Esophagus squamous epithelium (tissue), 5 donors: ENCODE measurements around the gene NUTF2. TPM values are rescaled to one million over a fixed set of nuclear protein-coding genes. Genes with fewer than 3 reads are reported as not detected.
A peak's percentile ranks its signal among the peaks of the same experiment; 100 is the strongest.
"Not testable (repeated sequence)": the region's sequence is repeated elsewhere in the genome, so short reads cannot be mapped to it uniquely, and the experiment has no call there.

Source experiments
- DNase-seq: peaks from one replicate; lab custom pipeline; 2025; lab: John Stamatoyannopoulos, UW
- H3K27ac ChIP-seq, 4 donors: fragments of 200-600 bp; sonication (generic); one replicate each; pipeline ENCODE4 v1.5.1; 2016 to 2019; ENCODE audit warnings: mild to moderate bottlenecking in 1 of 4
- H3K27me3 ChIP-seq, 4 donors: fragments of 200-600 bp; sonication (generic); 1 replicate in 3 of 4; 2 replicates in 1 of 4; pipeline versions ENCODE4 v1.5.1 to v1.6.0; 2017 to 2021; ENCODE audit warnings: antibody characterized with exemption in 1 of 4
- H3K36me3 ChIP-seq, 3 donors: fragments of 200-600 bp; sonication (generic); one replicate each; pipeline ENCODE4 v1.5.1; 2016 to 2019
- H3K4me1 ChIP-seq, 3 donors: fragments of 200-600 bp; sonication (generic); one replicate each; pipeline ENCODE4 v1.5.1; 2017 to 2019
- H3K4me3 ChIP-seq, 4 donors: fragments of 200-600 bp; sonication (generic); 1 replicate in 3 of 4; 2 replicates in 1 of 4; pipeline ENCODE4 v1.5.1; 2016 to 2019; ENCODE audit warnings: mild to moderate bottlenecking in 2 of 4, moderate library complexity in 1 of 4
- H3K9me3 ChIP-seq, 3 donors: fragments of 200-600 bp; sonication (generic); one replicate each; pipeline ENCODE4 v1.5.1; 2016 to 2019
- POLR2A ChIP-seq, 4 donors: fragments of 450-650 bp; IDR thresholded peaks; one replicate each; pipeline ENCODE4 v1.6.1; 2017; ENCODE audit warnings: antibody characterized with exemption in 4 of 4, mild to moderate bottlenecking in 4 of 4, moderate library complexity in 3 of 4
- WGBS, 2 donors: methylation state at CpG; one replicate each; pipeline ENCODE4 v1.1.5; 2018; 5-methylcytosine and 5-hydroxymethylcytosine counted together
- intact Hi-C: fragments of 100-400 bp; cut with DNase I; formaldehyde crosslinking; loops from one replicate; pipeline ENCODE4 v1.15.0; 2022
- total RNA-seq, 4 donors: library from RNA; depleted of rRNA; stranded (reverse); fragments of >200 nt; gene quantifications; one replicate each; pipeline ENCODE4 v1.1.0, GENCODE V29; 2016
- TF ChIP-seq, protein P1 (sequence below), 6 experiments: fragments of 450-650 bp in 4 of 6; fragments of 200-600 bp in 2 of 6; sonication (generic) in 2 of 6; IDR thresholded peaks; one replicate each; pipeline ENCODE4 v1.5.1; 2016 to 2019; ENCODE audit warnings: antibody characterized with exemption in 6 of 6, mild to moderate bottlenecking in 4 of 6, moderate library complexity in 4 of 6
- donor health status: DM: yes; HTN: yes; CAD: no.

The NUTF2 gene
- total RNA-seq, 4 donors from 2014 or later, result 41.4 to 85.1 (median 63.7) TPM

DNA sequence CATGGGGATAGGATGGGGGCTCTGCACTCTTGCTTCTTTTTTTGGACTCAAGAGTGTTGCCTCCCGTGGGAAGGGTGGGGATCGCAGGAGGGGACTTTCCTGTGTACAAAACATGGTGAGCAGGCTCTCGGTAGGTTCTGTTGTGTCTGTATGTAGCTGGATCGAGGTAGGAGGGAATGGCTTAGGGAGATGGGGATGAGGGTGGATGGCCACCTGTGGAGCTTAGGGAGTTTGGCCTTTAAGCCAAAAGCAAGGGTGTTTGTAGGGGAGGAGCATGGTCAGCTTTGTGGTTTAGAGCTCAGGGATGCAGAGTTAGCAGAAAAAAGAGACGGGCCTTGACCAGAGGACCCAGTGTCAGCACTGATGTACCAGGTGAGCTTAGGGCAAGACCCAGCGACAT is 15.1 kb downstream of the NUTF2 start:
- peaks cover 40 to 72% (median 60%) of the 10 kb centered on the region in 3 donors for H3K4me1 ChIP-seq

DNA sequence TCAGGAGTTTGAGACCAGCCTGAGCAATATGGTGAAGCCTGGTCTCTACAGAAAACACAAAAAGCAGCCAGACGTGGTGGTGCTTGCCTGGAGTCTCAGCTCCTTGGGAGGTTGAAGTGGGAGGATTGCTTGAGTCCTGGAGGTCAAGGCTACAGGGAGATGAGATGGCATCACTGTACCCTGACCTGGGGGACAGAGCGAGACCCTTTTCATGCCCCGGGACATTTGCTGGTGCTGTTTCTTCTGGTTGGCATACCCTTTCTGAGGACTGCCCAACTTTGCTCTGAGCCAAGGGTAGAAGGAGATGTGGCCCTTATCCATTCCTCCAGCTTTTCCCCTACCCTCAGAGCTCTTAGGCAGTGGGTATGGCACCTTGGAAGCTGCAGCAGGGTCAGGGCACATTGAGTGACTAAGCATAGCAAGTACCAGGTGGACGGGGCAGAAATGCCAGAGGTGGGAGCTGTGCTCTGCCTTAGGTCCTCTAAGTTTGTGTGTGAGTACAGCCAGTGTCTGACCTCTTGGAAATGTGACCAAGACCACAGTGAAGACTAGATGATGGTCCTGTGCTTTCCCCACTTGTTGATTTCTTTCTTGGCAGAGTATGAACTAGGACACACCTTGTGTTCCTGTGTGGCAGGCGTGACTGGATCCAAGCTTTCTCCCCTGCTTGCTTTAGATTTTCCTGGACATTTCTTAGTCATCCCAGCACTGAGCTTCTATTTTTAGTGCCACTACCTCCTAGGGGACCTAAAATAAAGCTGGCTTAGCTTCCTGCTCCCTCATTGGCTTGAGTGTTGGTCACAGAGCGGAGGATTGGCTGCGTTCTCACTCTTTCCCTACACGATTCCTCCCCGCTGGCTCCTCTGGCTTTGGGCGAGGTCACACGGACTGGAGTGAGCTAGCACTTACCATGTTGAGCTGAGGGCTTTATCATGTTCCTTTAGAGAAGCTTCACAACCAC is 16.2 kb downstream of the NUTF2 start:
- DNase-seq, result no peak

More for the DNA sequence above, 15.1 kb downstream of the NUTF2 start:
- no peak for DNase-seq
- H3K27me3 ChIP-seq, result no peaks in the 10 kb centered on the region
- H3K27ac ChIP-seq, result peak overlapping the region; percentile 63 to 84 (median 73)
- intact Hi-C loops, result no loop called here
- TF ChIP-seq, protein P1, sequence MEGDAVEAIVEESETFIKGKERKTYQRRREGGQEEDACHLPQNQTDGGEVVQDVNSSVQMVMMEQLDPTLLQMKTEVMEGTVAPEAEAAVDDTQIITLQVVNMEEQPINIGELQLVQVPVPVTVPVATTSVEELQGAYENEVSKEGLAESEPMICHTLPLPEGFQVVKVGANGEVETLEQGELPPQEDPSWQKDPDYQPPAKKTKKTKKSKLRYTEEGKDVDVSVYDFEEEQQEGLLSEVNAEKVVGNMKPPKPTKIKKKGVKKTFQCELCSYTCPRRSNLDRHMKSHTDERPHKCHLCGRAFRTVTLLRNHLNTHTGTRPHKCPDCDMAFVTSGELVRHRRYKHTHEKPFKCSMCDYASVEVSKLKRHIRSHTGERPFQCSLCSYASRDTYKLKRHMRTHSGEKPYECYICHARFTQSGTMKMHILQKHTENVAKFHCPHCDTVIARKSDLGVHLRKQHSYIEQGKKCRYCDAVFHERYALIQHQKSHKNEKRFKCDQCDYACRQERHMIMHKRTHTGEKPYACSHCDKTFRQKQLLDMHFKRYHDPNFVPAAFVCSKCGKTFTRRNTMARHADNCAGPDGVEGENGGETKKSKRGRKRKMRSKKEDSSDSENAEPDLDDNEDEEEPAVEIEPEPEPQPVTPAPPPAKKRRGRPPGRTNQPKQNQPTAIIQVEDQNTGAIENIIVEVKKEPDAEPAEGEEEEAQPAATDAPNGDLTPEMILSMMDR (IDR thresholded peaks at IDR 0.05), result no peak
- no peak for TF ChIP-seq POLR2A (IDR thresholded peaks at IDR 0.05)
- H3K9me3 ChIP-seq, result no peaks in the 10 kb centered on the region
- peaks cover 0 to 20% (median 4%) of the 10 kb centered on the region in 3 donors for H3K36me3 ChIP-seq
- 88% methylated on average over 5 to 6 of the region's 6 CpGs for WGBS, 2 donors
- H3K4me3 ChIP-seq, result no peak overlapping the region

DNA sequence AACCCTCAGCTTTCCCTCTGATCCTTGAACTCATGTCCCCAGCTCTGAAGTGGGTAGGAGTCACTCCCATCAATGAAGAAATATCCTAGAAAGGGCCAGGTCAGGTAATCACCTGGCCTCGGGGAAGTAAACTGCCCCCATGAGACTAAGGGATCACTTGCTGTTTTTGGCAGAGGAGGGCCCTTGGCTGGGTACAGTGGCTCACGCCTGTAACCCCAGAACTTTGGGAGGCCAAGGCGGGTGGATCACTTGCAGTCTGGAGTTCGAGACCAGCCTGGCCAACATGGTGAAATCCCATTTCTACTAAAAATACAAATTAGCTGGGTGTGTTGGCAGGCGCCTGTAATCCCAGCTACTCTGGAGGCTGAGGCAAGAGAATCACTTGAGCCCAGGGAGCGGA is 17.3 kb downstream of the NUTF2 start:
- H3K4me3 ChIP-seq, H3K27me3 ChIP-seq, DNase-seq, H3K9me3 ChIP-seq, intact Hi-C loops: not testable (repeated sequence)
- Histone ChIP-seq H3K4me1 (peaks cover 24 to 51% (median 42%) of the 10 kb centered on the region in 3 donors), H3K36me3 (peaks cover 0 to 42% (median 22%) of the 10 kb centered on the region in 3 donors), H3K27ac (peak overlapping the region in 3 of 4 donors; percentile 75 to 84 (median 78))
- 79 to 94% methylated on average over 2 to 3 of the region's 6 CpGs for WGBS, 2 donors

More for the DNA sequence above, 16.2 kb downstream of the NUTF2 start:
- Histone ChIP-seq H3K27me3 (no peaks in the 10 kb centered on the region), H3K4me1 (peaks cover 30 to 62% (median 50%) of the 10 kb centered on the region in 3 donors), H3K27ac (peak overlapping the region; percentile 63 to 84 (median 76)), H3K4me3 (peak overlapping the region in 1 of 4 donors; percentile 7), H3K9me3 (no peaks in the 10 kb centered on the region), H3K36me3 (peaks cover 0 to 31% (median 12%) of the 10 kb centered on the region in 3 donors)
- no peak for TF ChIP-seq POLR2A (IDR thresholded peaks at IDR 0.05)
- TF ChIP-seq, protein P1 (IDR thresholded peaks at IDR 0.05), result no peak
- WGBS, 2 donors, result 63 to 66% methylated on average over 10 of the region's 11 CpGs
- intact Hi-C loops, result no loop called here

DNA sequence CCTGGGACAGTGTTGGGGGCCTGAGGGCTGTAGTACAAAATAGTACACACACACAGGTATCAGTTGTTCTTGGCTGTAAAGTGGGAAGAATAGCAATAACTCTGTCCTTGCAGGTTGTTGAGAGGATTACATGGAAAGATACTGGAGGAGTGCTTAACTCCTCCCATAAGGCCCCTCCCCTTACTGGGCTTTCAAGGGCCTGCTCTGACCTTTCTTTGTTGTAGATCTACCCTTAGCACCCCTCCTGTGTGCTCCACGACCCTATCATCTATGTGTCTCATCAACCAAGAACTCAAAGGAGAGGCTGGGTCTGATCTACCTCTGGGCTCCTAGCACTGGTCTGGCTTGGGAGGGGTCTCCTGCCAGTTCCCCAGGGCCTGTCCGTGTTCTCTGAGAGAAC is 17.9 kb downstream of the NUTF2 start:
- WGBS, 2 donors, result 67 to 90% methylated on average over 1 to 2 of the region's 2 CpGs
- intact Hi-C loops, result no loop called here
- TF ChIP-seq, protein P1 (IDR thresholded peaks at IDR 0.05), result no peak
- no peak for TF ChIP-seq POLR2A (IDR thresholded peaks at IDR 0.05)
- H3K27me3 ChIP-seq, result no peaks in the 10 kb centered on the region
- H3K4me1 ChIP-seq, result peaks cover 24 to 51% (median 42%) of the 10 kb centered on the region in 3 donors
- no peak for DNase-seq
- no peak overlapping the region for H3K27ac ChIP-seq
- H3K9me3 ChIP-seq, result no peaks in the 10 kb centered on the region
- H3K36me3 ChIP-seq, result peaks cover 0 to 48% (median 25%) of the 10 kb centered on the region in 3 donors
- no peak overlapping the region for H3K4me3 ChIP-seq

DNA sequence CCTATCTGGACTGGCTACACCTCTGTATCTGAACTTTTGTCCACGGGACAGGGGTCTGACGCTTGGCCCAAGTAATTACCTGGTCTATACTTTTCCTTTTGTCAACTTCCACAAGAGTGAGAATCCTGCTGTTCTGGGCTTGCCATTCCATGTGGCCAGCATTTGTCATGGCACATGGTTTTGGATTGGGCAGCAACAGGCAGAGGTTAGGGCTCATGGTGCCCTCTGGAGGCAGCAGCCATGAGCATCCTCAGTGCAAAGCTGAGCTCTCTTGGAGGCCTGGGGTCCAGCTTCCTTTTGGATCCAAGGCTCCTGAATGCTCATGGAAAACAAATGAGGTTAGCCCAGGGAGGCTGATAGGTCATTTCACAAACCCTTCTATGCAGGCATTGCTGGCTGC is 18.6 kb downstream of the NUTF2 start:
- H3K9me3 ChIP-seq, result no peaks in the 10 kb centered on the region
- TF ChIP-seq POLR2A (IDR thresholded peaks at IDR 0.05), result no peak
- TF ChIP-seq, protein P1 (IDR thresholded peaks at IDR 0.05), result peak in 5 of 6 experiments; percentile 8 to 57 (median 29)
- no peak overlapping the region for H3K4me3 ChIP-seq
- intact Hi-C loops, result no loop called here
- H3K4me1 ChIP-seq, result peaks cover 24 to 48% (median 39%) of the 10 kb centered on the region in 3 donors
- DNase-seq, result no peak
- H3K27me3 ChIP-seq, result no peaks in the 10 kb centered on the region
- WGBS, 2 donors, result 92 to 93% methylated on average over 2 of the region's 2 CpGs
- peaks cover 0 to 55% (median 31%) of the 10 kb centered on the region in 3 donors for H3K36me3 ChIP-seq
- H3K27ac ChIP-seq, result peak overlapping the region in 1 of 4 donors; percentile 9
